ENCODE data around the gene KRTAP12-4.
"Not testable (repeated sequence)": the region's sequence is repeated elsewhere in the genome, so short reads cannot be mapped to it uniquely, and the experiment has no call there.

Gene KRTAP12-4

DNA sequence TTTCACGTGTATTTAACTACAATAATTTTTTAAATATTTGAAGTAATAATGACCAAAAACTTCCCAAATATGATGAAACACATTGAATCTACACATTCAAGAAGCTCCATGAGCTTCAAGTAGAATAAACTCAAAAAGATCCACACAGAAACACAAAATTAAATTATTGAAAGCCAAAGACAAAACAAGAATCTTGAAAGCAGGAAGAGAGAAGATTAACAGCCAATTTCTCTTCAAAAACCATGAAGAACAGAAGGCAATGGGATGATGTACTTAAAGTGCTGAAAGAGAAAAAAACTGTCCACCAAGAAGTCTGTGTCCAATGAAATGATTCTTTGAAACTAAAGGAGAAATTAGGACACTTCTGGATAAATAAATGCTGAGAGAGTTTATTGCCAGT, 22.4 kb downstream of the KRTAP12-4 start:
- no peaks in the 10 kb centered on the region for H3K4me1 ChIP-seq (ENCODE audit: control insufficient read depth in 1 of 2, insufficient read depth in 2 of 2, low read length in 2 of 2)
- peaks cover 2 to 5% of the 10 kb centered on the region in 2 donors for H3K27me3 ChIP-seq (ENCODE audit: control insufficient read depth in 1 of 2, insufficient read depth in 2 of 2, low read length in 2 of 2)
- peaks cover 3% of the 10 kb centered on the region in 2 donors for H3K9me3 ChIP-seq (ENCODE audit: control insufficient read depth in 1 of 2, low read length in 2 of 2)
- H3K36me3 ChIP-seq (ENCODE audit: control insufficient read depth in 1 of 2, insufficient read depth in 2 of 2, low read length in 2 of 2), result no peaks in the 10 kb centered on the region
- H3K4me3 ChIP-seq (ENCODE audit: low read depth in 1 of 2, low read length in 2 of 2), result no peak overlapping the region
- H3K27ac ChIP-seq (ENCODE audit: low read depth, low read length), result no peak overlapping the region
- no peak overlapping the region for H3K9ac ChIP-seq (ENCODE audit: low read depth in 1 of 2, low read length in 2 of 2)

GRCh38 chr21:44630440-44630839, 24.0 kb downstream of the KRTAP12-4 start:
- Histone ChIP-seq H3K27me3 (ENCODE audit: control insufficient read depth in 1 of 2, insufficient read depth in 2 of 2, low read length in 2 of 2) (peaks cover 2 to 5% of the 10 kb centered on the region in 2 donors), H3K4me1 (ENCODE audit: control insufficient read depth in 1 of 2, insufficient read depth in 2 of 2, low read length in 2 of 2) (no peaks in the 10 kb centered on the region), H3K36me3 (ENCODE audit: control insufficient read depth in 1 of 2, insufficient read depth in 2 of 2, low read length in 2 of 2) (no peaks in the 10 kb centered on the region), H3K9ac (ENCODE audit: low read depth in 1 of 2, low read length in 2 of 2) (no peak overlapping the region), H3K27ac (ENCODE audit: low read depth, low read length) (no peak overlapping the region), H3K4me3 (ENCODE audit: low read depth in 1 of 2, low read length in 2 of 2) (no peak overlapping the region), H3K9me3 (ENCODE audit: control insufficient read depth in 1 of 2, low read length in 2 of 2) (peaks cover 3% of the 10 kb centered on the region in 2 donors)

GRCh38 chr21:44628707-44629391, 25.6 kb downstream of the KRTAP12-4 start:
- H3K9me3 ChIP-seq (ENCODE audit: control insufficient read depth in 1 of 2, low read length in 2 of 2), result peaks cover 6 to 10% of the 10 kb centered on the region in 2 donors
- no peaks in the 10 kb centered on the region for H3K4me1 ChIP-seq (ENCODE audit: control insufficient read depth in 1 of 2, insufficient read depth in 2 of 2, low read length in 2 of 2)
- peaks cover 0 to 5% of the 10 kb centered on the region in 2 donors for H3K27me3 ChIP-seq (ENCODE audit: control insufficient read depth in 1 of 2, insufficient read depth in 2 of 2, low read length in 2 of 2)
- no peak overlapping the region for H3K27ac ChIP-seq (ENCODE audit: low read depth, low read length)
- H3K9ac ChIP-seq (ENCODE audit: low read depth in 1 of 2, low read length in 2 of 2), result no peak overlapping the region
- H3K36me3 ChIP-seq (ENCODE audit: control insufficient read depth in 1 of 2, insufficient read depth in 2 of 2, low read length in 2 of 2), result no peaks in the 10 kb centered on the region
- H3K4me3 ChIP-seq (ENCODE audit: low read depth in 1 of 2, low read length in 2 of 2), result no peak overlapping the region

- H3K9ac ChIP-seq (ENCODE audit: low read depth in 1 of 2, low read length in 2 of 2); H3K4me3 ChIP-seq (ENCODE audit: low read depth in 1 of 2, low read length in 2 of 2); H3K36me3 ChIP-seq (ENCODE audit: control insufficient read depth in 1 of 2, insufficient read depth in 2 of 2, low read length in 2 of 2); H3K27me3 ChIP-seq (ENCODE audit: control insufficient read depth in 1 of 2, insufficient read depth in 2 of 2, low read length in 2 of 2); H3K27ac ChIP-seq (ENCODE audit: low read depth, low read length); H3K4me1 ChIP-seq (ENCODE audit: control insufficient read depth in 1 of 2, insufficient read depth in 2 of 2, low read length in 2 of 2): not testable (repeated sequence)
- peaks cover 15 to 18% of the 10 kb centered on the region in 2 donors for H3K9me3 ChIP-seq (ENCODE audit: control insufficient read depth in 1 of 2, low read length in 2 of 2)
These were observed 26.6 kb downstream of the KRTAP12-4 start for GRCh38 chr21:44627831-44628233.

DNA sequence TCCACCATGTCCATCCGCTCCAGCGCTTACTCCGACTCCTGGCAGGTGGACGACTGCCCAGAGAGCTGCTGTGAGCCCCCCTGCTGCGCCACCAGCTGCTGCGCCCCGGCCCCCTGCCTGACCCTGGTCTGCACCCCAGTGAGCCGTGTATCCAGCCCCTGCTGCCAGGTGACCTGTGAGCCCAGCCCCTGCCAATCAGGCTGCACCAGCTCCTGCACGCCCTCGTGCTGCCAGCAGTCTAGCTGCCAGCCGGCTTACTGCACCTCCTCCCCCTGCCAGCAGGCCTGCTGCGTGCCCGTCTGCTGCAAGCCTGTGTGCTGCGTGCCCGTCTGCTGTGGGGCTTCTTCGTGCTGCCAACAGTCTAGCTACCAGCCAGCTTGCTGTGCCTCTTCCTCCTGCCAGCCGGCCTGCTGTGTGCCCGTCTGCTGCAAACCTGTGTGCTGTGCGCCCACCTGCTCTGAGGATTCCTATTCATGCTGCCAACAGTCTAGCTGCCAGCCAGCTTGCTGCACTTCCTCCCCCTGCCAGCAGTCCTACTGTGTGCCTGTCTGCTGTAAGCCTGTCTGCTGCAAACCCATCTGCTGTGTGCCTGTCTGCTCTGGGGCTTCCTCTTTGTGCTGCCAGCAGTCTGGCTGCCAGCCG, 27.2 kb downstream of the KRTAP12-4 start:
- not testable (repeated sequence) for H3K4me3 ChIP-seq (ENCODE audit: low read depth in 1 of 2, low read length in 2 of 2); H3K9ac ChIP-seq (ENCODE audit: low read depth in 1 of 2, low read length in 2 of 2); H3K4me1 ChIP-seq (ENCODE audit: control insufficient read depth in 1 of 2, insufficient read depth in 2 of 2, low read length in 2 of 2); H3K27me3 ChIP-seq (ENCODE audit: control insufficient read depth in 1 of 2, insufficient read depth in 2 of 2, low read length in 2 of 2); H3K36me3 ChIP-seq (ENCODE audit: control insufficient read depth in 1 of 2, insufficient read depth in 2 of 2, low read length in 2 of 2); H3K27ac ChIP-seq (ENCODE audit: low read depth, low read length)
- H3K9me3 ChIP-seq (ENCODE audit: control insufficient read depth in 1 of 2, low read length in 2 of 2), result peaks cover 15 to 18% of the 10 kb centered on the region in 2 donors

GRCh38 chr21:44626673-44627143, 27.8 kb downstream of the KRTAP12-4 start, which contains the start of gene KRTAP10-9:
KRTAP10-9 (plus strand) TSS chr21:44627093; CDS start chr21:44627172, 79 bp downstream.
- Histone ChIP-seq H3K27ac (ENCODE audit: low read depth, low read length) (no peak within 1 kb of the TSS), H3K27me3 (ENCODE audit: control insufficient read depth in 1 of 2, insufficient read depth in 2 of 2, low read length in 2 of 2) (peaks cover 0 to 5% of the 10 kb centered on the region in 2 donors), H3K4me3 (ENCODE audit: low read depth in 1 of 2, low read length in 2 of 2) (no peak within 1 kb of the TSS), H3K9me3 (ENCODE audit: control insufficient read depth in 1 of 2, low read length in 2 of 2) (peaks cover 11 to 15% of the 10 kb centered on the region in 2 donors), H3K36me3 (ENCODE audit: control insufficient read depth in 1 of 2, insufficient read depth in 2 of 2, low read length in 2 of 2) (no peaks in the 10 kb centered on the region), H3K9ac (ENCODE audit: low read depth in 1 of 2, low read length in 2 of 2) (no peak within 1 kb of the TSS), H3K4me1 (ENCODE audit: control insufficient read depth in 1 of 2, insufficient read depth in 2 of 2, low read length in 2 of 2) (no peaks in the 10 kb centered on the region)

GRCh38 chr21:44626262-44626661, 28.2 kb downstream of the KRTAP12-4 start:
- H3K36me3 ChIP-seq (ENCODE audit: control insufficient read depth in 1 of 2, insufficient read depth in 2 of 2, low read length in 2 of 2), result no peaks in the 10 kb centered on the region
- no peaks in the 10 kb centered on the region for H3K4me1 ChIP-seq (ENCODE audit: control insufficient read depth in 1 of 2, insufficient read depth in 2 of 2, low read length in 2 of 2)
- H3K9me3 ChIP-seq (ENCODE audit: control insufficient read depth in 1 of 2, low read length in 2 of 2), result peaks cover 11 to 15% of the 10 kb centered on the region in 2 donors
- no peak overlapping the region for H3K4me3 ChIP-seq (ENCODE audit: low read depth in 1 of 2, low read length in 2 of 2)
- no peak overlapping the region for H3K27ac ChIP-seq (ENCODE audit: low read depth, low read length)
- H3K27me3 ChIP-seq (ENCODE audit: control insufficient read depth in 1 of 2, insufficient read depth in 2 of 2, low read length in 2 of 2), result peaks cover 0 to 5% of the 10 kb centered on the region in 2 donors
- H3K9ac ChIP-seq (ENCODE audit: low read depth in 1 of 2, low read length in 2 of 2), result no peak overlapping the region

DNA sequence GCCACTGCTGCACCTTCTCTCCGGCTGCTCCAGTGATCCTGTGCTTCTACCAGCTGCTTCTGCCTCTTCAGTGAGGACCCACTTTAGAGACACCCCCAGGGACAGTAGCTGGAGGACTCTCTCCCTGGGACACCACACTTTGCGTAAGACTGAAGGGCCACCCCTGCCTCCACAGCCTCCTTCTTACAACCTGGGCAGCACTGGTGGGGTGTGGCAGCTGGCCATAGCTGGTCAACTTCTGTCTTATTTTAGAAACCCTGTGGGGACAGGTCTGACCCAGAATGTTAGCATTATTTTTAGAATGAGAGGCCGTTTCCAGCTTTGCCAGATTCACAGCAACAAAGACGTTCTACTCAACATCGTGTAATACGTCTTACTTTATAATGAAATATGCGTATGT, 28.7 kb downstream of the KRTAP12-4 start:
- peaks cover 0 to 5% of the 10 kb centered on the region in 2 donors for H3K27me3 ChIP-seq (ENCODE audit: control insufficient read depth in 1 of 2, insufficient read depth in 2 of 2, low read length in 2 of 2)

DNA sequence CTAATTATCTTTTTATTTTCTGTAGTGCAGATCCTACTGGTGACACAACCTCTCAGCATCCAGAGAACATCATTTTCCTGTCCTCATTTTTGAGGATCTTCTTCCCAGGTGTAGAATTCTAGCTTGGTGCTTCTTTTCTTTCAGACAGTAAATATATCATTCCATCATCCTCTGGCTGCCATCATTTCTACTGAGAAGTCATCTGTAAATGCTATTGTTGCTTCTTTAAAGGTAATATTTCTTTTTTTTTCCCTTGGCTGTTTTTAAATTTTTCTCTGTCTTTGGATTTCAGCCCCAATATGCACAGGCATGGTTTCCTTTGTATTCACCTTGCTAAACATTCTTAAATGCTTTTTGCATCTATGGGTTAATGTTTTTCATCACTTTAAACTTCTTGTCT, 30.9 kb downstream of the KRTAP12-4 start:
- no peak overlapping the region for H3K4me3 ChIP-seq (ENCODE audit: low read depth in 1 of 2, low read length in 2 of 2)
- no peak overlapping the region for H3K27ac ChIP-seq (ENCODE audit: low read depth, low read length)
- peaks cover 0 to 8% of the 10 kb centered on the region in 2 donors for H3K4me1 ChIP-seq (ENCODE audit: control insufficient read depth in 1 of 2, insufficient read depth in 2 of 2, low read length in 2 of 2)
- H3K9ac ChIP-seq (ENCODE audit: low read depth in 1 of 2, low read length in 2 of 2), result no peak overlapping the region
- H3K27me3 ChIP-seq (ENCODE audit: control insufficient read depth in 1 of 2, insufficient read depth in 2 of 2, low read length in 2 of 2), result no peaks in the 10 kb centered on the region
- peaks cover 11 to 15% of the 10 kb centered on the region in 2 donors for H3K9me3 ChIP-seq (ENCODE audit: control insufficient read depth in 1 of 2, low read length in 2 of 2)
- no peaks in the 10 kb centered on the region for H3K36me3 ChIP-seq (ENCODE audit: control insufficient read depth in 1 of 2, insufficient read depth in 2 of 2, low read length in 2 of 2)

More for the DNA sequence above, 28.7 kb downstream of the KRTAP12-4 start:
- Histone ChIP-seq H3K9me3 (ENCODE audit: control insufficient read depth in 1 of 2, low read length in 2 of 2) (peaks cover 11 to 15% of the 10 kb centered on the region in 2 donors), H3K4me1 (ENCODE audit: control insufficient read depth in 1 of 2, insufficient read depth in 2 of 2, low read length in 2 of 2) (no peaks in the 10 kb centered on the region), H3K4me3 (ENCODE audit: low read depth in 1 of 2, low read length in 2 of 2) (no peak overlapping the region), H3K27ac (ENCODE audit: low read depth, low read length) (no peak overlapping the region), H3K9ac (ENCODE audit: low read depth in 1 of 2, low read length in 2 of 2) (no peak overlapping the region), H3K36me3 (ENCODE audit: control insufficient read depth in 1 of 2, insufficient read depth in 2 of 2, low read length in 2 of 2) (no peaks in the 10 kb centered on the region)

GRCh38 chr21:44619886-44620285, 34.6 kb downstream of the KRTAP12-4 start:
- H3K27ac ChIP-seq (ENCODE audit: low read depth, low read length), result no peak overlapping the region
- H3K27me3 ChIP-seq (ENCODE audit: control insufficient read depth in 1 of 2, insufficient read depth in 2 of 2, low read length in 2 of 2), result no peaks in the 10 kb centered on the region

More at GRCh38 chr21:44619886-44620285, 34.6 kb downstream of the KRTAP12-4 start:
- H3K4me1 ChIP-seq (ENCODE audit: control insufficient read depth in 1 of 2, insufficient read depth in 2 of 2, low read length in 2 of 2), result peaks cover 0 to 11% of the 10 kb centered on the region in 2 donors
- no peak overlapping the region for H3K9ac ChIP-seq (ENCODE audit: low read depth in 1 of 2, low read length in 2 of 2)
- H3K9me3 ChIP-seq (ENCODE audit: control insufficient read depth in 1 of 2, low read length in 2 of 2), result peaks cover 11 to 15% of the 10 kb centered on the region in 2 donors
- no peaks in the 10 kb centered on the region for H3K36me3 ChIP-seq (ENCODE audit: control insufficient read depth in 1 of 2, insufficient read depth in 2 of 2, low read length in 2 of 2)
- H3K4me3 ChIP-seq (ENCODE audit: low read depth in 1 of 2, low read length in 2 of 2), result no peak overlapping the region
